Measurements from ENCODE around the gene TPI1.
"Not testable (repeated sequence)": the region's sequence is repeated elsewhere in the genome, so short reads cannot be mapped to it uniquely, and the experiment has no call there.

Gene TPI1

DNA sequence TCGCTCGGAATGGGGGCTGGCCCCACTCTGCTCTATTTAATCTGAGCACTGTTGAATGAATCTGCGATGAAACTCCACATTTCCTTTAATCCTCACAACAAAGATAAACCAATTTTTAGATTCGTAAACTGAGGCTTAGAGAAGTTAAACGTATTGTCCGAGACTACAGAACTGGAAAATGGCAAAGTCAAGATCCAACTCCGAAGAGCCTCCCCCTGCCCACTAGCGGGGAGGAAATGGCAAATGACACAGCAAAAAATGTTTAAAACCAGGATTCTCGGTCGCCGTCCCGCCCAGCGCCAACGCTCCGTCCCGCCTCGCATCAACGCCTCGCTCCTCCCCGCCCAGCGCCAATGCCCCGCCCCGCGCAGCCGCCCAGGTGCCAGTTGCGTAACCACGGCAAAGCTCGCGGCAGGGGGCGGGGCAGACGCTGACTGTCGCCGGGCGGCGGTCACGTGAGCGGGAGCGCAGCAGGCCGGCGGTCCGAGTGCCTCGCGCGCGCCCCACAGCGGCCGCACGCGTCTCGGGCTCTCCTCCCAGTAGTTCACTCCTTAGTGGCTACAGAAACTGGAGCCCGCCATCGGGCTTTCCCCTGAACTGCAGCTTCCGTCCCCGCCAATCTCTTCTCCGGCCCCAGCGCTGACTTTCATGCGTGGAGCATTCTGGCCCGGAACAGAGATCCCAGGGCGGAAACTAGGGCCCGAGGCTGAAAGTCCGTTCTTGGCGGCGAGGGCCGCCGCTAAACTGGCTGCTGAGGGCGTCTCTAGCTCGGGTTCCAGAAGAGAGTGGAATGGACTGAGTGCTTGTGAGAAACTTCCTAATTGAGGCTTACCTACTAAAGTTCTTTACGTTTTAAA lies 23.7 kb downstream of the TPI1 start:
- peak; percentile 56 to 100 (median 96) for DNase-seq

DNA sequence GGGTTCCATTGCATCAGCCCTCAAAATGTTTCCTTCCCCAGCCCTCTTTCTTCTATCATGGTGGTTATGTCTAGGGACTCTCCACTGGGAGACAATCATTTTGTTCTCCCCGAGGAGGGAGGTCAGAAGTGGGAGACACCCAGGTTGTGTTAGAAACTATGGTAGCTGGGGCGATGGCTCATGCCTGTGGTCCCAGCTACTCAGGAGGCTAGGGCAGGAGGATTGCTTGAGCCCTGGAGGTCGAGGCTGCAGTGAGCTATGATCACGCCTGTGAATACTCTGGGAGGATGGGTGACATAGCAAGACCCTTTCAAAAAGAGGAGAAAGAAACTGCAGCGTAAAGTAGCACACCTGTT lies 24.3 kb downstream of the TPI1 start:
- no peak for DNase-seq

DNA sequence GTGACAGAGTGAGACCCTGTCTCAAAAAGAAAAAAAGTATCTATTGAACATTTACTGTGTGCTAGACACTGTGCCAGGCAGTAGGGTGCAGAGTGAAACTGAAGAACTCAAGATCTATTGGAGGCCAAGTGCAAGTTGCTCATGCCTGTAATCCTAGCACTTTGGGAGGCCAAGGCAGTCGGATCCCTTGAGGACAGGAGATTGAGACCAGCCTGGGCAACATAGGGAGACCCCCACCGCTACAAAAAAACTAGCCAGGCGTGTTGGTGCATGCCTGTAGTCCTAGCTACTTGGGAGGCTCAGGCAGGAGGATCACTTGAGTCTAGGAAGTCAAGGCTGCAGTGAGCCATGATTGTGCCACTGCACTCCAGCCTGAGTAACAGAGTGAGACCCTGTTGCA lies 25.4 kb downstream of the TPI1 start:
- not testable (repeated sequence) for DNase-seq

DNA sequence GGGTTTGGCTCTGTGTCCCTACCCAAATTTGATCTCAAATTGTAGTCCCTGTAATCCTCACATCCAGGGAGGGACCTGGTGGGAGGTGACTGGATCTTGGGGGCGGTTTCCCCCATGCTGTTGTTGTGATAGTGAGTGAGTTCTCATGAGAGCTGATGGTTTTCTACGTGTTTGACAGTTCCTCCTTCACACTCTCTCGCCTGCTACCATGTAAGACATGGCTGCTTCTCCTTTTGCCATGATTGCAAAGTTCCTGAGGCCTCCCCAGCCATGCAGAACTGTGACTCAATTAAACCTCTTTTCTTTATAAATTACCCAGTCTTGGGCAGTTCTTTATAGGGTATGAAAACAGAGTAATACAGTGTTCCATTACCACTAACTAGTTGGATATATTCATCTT lies 27.0 kb downstream of the TPI1 start:
- no peak for DNase-seq

DNA sequence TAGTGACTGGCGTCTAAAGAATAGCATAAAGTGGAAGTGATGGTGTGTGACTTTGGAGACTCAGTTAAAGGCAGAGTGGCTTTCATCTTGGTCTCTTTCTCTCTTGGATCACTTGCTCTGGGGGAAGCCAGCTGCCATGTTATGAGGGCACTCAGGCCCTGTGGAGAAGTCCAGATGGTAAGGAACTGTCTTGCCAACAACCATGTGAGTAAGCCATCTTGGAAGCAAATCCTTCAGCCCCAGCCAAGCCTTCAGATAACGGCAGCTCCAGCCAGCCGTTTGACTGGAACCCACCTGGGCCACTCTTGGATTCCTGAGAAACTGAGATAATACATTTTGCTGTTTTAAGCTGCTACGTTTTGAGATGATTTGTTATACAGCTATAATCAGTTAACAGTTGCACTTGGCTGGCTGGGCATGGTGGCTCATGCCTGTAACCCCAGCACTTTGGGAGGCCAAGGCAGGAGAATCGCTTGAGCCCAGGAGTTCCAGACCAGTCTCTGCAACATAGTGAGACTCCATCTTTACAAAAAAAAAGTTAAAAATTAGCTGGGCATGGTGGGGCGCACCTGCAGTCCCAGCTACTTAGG lies 29.6 kb downstream of the TPI1 start:
- DNase-seq, result no peak

DNA sequence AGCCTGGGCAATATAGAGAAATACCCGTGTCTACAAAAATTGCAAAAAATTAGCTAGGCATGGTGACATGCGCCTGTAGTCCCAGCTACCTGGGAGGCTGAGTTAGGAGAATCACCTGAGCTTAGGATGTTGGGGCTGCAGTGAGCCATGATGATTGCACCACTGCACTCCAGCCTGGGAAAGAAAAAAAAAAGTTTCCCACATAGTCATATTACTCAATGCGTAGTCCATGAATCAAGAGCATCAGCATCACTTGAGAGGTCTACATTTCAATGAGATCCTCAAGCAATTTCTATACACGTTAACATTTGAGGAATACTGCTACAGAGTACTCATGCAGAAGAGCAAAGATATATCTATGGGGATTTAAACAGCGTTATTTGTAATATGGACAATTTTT lies 32.1 kb downstream of the TPI1 start:
- no peak for DNase-seq

DNA sequence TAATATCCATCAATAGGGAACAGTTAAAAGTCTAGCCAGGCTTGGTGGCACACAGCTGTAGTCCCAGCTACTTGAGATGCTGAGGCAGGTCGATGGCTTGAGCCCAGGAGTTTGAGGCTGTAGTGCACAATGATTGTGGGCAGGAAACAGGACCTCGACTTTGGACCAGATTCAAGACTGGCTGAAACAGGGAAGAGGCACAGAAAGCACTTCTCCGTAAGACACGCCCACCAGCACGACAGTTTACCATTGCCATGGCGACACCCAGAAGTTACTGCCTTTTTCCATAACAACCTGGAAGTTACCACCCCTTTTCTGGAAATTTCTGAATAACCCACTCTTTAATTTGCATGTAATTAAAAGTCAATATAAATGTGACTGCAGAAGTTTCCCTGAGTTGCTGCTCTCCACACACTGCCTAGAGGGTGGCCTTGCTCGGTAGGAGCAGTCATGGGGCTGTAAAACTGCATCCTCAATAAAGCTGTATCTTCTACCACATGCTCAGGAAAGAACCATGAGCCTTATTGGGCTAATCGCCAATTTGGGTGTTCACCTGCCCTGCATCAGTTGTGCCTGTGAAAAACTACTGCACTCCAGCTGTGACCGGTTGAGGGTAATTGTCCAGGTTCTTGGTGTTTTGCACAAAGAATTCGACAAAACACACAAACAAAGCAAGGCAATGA lies 32.6 kb downstream of the TPI1 start:
- peak in 34 of 51 donors; percentile 14 to 76 (median 40) for DNase-seq

DNA sequence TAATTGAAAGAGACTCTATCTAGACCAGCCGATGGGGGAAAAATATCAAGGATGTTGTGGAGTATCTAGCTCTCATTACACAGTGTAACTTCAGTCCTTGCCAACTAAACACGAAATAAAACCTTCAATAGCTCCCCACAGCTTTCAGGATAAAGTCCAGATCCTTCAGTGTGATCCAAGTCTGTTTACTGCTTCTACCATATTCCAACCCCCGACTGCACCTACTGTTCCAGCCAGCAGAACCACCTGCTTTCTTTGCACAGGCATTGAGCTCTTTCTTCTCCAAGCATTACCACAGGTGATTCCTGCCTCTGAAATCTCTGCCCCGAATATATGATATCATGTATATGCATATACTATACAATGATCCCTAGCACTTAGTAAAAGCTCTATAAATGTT lies 35.1 kb downstream of the TPI1 start:
- DNase-seq, result no peak

DNA sequence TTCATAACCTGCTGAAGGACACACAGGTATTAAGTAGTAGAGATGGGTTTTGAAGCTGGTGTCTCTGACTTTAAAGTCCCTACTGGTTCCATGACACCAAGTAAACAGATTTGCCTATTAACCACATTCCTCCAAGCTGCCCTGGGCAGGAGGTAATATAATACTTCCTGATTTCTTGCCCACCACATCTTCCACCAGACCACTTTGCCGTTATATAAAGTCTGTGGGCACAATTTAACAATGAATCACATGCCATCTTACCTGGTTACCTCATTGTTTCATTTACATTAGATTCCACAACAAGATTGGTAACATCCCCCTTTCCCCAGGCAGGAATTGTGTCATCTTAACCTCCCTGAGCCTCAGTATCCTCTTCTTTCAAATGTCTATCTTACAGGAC lies 36.4 kb downstream of the TPI1 start:
- no peak for DNase-seq

DNA sequence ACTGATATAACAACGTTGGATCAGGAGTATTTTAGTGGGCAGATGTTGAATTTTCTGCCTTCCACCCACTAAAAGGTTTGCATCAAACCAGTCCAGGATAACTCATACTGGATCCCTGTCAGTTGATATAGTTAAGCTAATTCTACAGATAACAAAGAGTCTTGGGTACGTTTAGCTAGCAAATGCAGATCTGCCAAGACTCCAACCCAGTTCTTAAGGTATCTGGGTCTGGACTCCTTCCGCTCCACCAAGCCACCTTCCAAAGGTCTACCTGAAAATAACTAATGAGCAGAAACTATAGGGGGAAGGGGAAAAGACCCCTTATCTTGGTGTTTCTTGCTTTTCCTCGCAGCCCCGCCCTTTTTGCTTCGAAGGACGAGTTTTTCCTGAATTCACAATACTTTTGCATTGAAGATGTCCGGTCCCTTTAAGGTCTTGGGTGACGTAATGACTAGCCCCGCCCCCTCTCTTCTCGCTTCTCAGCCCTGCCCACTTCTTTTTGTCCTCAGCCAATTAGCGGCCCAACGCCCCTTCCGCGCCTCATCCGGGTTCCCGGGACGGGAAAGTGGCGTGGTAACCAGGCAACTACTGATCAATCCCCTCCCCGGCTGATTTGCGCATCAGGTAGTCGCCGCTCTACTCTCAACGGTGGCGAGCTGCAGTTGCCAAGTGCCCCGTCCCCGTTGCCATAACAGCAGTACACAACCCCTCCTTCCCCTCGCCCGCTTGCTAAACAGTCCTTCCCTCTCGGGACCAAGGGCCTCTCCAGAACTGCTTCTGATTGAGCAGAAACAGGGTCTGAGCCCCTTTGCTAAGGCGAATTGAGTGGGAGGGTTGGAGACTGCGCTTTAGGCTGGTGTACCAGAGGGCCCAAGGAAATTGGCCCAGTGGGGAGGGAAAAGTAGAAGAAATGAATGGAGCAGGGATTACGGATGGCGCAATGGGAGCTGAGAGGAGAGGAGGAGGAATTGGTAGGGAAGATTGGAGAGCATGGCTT lies 37.2 kb downstream of the TPI1 start, which contains the start of gene LRRC23:
Gene LRRC23, plus strand, starts transcription at position 543 of the 997 bp plus-strand sequence. CDS start 812 bp downstream, outside the sequence.
- DNase-seq, result peak; percentile 77 to 99 (median 96)

DNA sequence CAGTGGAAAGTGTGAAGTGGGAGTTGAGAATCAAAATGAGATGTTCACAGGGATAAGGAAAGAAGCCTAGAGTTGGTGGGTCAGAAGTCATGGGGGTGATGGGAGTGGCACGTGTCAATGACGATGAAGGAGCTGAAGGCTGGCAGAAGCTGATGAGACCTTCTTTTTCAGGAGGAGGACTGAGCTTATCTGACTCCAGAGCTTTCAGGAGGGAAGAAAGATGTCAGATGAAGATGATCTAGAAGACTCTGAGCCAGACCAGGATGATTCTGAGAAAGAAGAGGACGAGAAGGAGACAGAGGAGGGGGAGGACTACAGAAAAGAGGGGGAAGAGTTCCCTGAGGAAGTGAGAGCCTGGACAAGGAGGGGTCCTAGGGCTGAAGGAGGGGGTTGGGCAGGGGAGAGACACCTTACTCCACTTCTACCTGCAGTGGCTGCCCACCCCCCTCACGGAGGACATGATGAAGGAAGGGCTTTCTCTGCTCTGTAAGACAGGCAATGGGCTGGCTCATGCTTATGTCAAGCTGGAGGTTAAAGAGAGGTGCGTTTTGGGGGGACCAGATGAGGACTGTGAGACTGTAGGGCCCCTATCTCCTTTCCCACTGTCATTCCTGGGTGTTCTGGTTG lies 38.2 kb downstream of the TPI1 start:
- no peak for DNase-seq

DNA sequence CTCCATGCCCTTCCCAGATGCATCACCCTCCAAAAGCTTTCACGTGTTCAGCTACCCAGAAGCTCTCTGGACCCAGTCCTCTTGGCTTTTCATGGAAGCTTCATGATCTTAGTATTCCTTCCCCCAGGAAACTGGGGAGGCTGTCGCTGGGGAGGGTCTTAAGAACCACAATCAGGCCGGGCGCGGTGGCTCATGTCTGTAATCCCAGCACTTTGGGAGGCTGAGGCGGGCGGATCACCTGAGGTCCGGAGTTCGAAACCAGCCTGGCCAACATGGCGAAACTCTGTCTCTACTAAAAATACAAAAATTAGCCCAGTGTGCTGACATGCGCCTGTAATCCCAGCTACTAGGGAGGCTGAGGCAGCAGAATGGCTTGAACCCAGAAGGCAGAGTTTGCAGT lies 40.8 kb downstream of the TPI1 start:
- DNase-seq, result not testable (repeated sequence)

DNA sequence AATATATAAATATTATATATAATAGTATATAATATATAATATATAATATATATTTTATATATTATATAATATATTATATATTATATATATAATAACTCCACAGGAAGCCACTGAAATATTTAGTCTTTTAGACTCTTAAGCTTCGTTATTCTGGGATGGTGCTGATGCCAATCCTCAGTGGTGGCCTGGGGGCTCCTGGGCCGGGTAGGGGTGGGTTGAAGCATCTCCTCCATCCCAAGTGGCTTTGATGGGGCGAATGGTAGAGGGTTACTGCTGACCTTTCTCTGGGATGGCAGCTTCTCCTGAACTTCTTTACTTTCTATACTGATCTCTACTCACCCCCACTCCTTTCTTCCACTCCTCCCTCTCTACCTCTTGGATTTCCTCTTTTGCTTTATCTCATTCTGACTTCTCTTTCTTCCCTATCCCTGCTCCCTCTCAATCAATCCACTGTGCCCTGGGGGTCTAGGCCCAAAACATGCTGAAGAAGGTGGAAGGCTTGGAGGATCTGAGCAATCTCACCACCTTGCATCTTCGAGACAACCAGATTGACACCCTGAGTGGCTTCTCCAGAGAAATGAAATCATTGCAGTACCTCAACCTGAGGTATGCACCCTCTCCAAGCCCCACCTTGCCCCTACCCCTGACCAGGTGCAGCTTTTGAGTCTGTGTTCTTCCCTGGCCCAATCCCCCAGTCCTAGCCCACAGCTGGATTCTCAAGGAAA lies 42.3 kb downstream of the TPI1 start:
- DNase-seq, result no peak

DNA sequence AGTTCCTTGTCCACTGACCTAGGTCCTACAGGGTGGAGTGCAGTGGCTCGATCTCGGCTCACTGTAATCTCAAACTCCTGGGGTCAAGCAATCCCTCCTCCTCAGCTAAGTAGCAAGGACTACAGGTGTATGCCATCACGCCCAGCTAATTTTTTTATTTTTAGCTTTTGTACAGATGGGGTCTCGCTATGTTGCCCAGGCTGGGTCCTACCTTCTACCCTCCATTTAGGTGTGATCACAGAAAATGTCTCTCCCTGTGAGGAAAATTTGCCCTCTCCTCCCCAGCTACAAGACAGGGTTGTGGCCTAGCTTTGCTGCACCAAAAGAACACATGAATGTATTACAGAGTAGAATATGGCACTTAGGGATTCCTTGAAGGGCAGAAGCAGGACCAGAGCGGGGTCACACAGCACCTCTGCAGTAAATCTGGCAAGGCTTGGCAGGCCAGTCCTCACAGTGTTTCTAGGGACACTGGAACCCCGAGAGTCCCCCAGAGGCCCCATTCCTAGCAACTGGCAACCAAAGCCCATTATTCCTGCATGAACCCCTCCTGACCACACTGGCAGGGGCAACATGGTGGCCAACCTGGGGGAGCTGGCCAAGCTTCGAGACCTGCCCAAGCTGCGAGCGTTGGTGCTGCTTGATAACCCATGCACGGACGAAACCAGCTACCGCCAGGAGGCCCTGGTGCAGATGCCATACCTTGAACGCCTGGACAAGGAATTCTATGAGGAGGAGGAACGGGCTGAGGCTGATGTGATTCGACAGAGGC lies 45.0 kb downstream of the TPI1 start:
- no peak for DNase-seq

DNA sequence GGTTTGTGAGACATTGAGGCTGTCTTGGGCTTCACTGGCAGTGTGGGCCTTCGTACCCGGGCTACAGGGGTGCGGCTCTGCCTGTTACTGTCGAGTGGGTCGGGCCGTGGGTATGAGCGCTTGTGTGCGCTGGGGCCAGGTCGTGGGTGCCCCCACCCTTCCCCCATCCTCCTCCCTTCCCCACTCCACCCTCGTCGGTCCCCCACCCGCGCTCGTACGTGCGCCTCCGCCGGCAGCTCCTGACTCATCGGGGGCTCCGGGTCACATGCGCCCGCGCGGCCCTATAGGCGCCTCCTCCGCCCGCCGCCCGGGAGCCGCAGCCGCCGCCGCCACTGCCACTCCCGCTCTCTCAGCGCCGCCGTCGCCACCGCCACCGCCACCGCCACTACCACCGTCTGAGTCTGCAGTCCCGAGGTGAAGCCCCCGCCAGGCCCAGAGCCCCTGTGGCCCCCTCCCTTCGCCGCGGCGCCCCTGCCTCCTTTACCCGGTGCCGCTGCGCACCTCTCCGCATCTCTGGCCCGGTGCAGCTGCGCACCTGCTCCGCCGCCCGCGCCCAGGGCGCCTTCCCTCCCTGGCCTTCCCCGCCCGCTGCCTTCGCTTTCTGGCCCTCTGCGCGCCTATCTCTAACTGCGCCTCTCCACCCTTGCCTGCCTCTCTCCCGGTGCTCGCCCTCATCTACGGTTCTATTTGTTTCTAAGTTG lies 47.1 kb downstream of the TPI1 start, which contains the start of gene ENO2:
Gene ENO2, plus strand, starts transcription at position 335 of the 701 bp plus-strand sequence. CDS start 1,253 bp downstream, outside the sequence.
- DNase-seq, result peak in 48 of 51 donors; percentile 33 to 92 (median 74)

DNA sequence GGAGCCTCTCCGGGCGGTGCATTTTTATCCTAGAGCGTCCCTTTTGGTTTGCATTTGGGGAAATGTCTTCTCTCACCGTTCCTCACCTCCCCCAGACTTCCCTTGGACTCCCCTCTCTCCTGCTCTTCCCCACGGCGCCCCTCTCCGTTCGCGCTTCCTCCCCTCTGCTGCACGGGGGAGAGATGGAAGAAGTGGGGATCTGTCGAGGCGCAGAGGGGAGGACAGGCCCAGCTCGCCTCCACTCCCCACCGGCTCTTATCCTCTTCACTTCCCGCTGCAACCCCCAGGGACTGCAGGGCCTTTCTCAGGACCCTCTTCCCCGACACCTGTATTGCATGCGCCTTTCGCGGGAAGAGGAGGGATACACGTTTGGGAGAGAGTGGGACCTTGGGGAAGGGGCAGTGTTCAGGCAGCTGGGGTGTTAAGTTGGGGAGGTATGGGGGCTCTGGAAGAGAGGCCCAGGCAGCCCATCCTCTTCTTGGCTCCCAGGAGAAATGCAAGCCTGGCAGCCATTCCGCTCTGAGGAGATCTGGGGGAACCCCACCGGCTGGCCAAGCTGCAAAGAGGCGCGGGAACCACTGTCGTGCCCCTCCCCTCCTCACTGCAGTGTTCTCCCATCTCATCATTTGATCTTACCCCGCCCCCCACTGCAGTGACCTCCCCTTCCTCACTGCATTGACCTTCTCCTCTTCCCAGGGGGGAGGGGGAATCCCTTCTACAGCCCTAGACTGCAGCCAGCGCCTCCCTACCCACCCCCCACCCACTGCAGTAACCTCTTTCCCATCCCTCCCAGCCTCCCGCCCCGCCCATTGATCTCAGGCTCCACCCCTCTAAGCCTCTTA lies 47.8 kb downstream of the TPI1 start:
- DNase-seq, result peak in 7 of 51 donors; percentile 10 to 45 (median 20)

DNA sequence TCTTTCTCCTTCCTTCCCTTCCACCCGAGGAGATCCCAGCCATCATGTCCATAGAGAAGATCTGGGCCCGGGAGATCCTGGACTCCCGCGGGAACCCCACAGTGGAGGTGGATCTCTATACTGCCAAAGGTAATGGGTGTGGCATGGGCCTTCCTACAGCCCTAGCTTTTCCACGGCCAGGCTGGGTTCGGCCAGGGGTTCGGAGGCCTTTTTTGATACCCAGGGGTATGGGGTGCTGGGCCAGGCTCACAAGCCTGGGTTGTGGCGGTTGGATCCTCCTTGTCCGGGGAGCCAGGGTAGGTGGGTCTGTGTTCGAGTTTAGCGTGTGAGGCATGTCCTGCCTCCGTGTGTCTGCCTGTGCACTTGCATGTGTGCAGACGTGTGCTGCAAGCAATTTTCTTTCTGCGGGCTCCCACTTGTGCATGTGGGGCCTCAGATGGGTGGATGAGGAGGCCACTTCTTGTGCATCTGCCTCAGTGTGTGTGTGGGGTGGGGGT lies 48.5 kb downstream of the TPI1 start:
- no peak for DNase-seq
